Measurements from ENCODE around the gene TPRN.

TPRN gene

GRCh38 chr9:137159105-137160053, 41.2 kb downstream of the TPRN start:
- TF ChIP-seq CTCF (IDR thresholded peaks at IDR 0.05; ENCODE audit: insufficient read depth, low read depth, low read length, missing control alignments): no peak
- no peak for DNase-seq (ENCODE audit: low read depth)
- no peak overlapping the region for H3K4me3 ChIP-seq (ENCODE audit: low read length)

GRCh38 chr9:137158625-137159024, 41.9 kb downstream of the TPRN start:
- no peak overlapping the region for H3K4me3 ChIP-seq (ENCODE audit: low read length)
- no peak for TF ChIP-seq CTCF (IDR thresholded peaks at IDR 0.05; ENCODE audit: insufficient read depth, low read depth, low read length, missing control alignments)

GRCh38 chr9:137157618-137158415, 42.7 kb downstream of the TPRN start:
- no peak overlapping the region for H3K4me3 ChIP-seq (ENCODE audit: low read length)
- DNase-seq (ENCODE audit: low read depth): no peak
- TF ChIP-seq CTCF (IDR thresholded peaks at IDR 0.05; ENCODE audit: insufficient read depth, low read depth, low read length, missing control alignments): no peak

More at GRCh38 chr9:137158625-137159024, 41.9 kb downstream of the TPRN start:
- DNase-seq (ENCODE audit: low read depth): no peak

GRCh38 chr9:137156567-137157375, 43.8 kb downstream of the TPRN start:
- TF ChIP-seq CTCF (IDR thresholded peaks at IDR 0.05; ENCODE audit: insufficient read depth, low read depth, low read length, missing control alignments): no peak
- DNase-seq (ENCODE audit: low read depth): peak; percentile 63
- H3K4me3 ChIP-seq (ENCODE audit: low read length): peak overlapping the region; percentile 15

GRCh38 chr9:137152844-137153405, 47.6 kb downstream of the TPRN start:
- no peak overlapping the region for H3K4me3 ChIP-seq (ENCODE audit: low read length)
- TF ChIP-seq CTCF (IDR thresholded peaks at IDR 0.05; ENCODE audit: insufficient read depth, low read depth, low read length, missing control alignments): no peak
- DNase-seq (ENCODE audit: low read depth): no peak
